ENCODE data around the gene IFNAR1.

GRCh38 chr21:33359446-33359845 lies 34.7 kb downstream of the IFNAR1 start:
- no peak for TF ChIP-seq CTCF (IDR thresholded peaks at IDR 0.05)
- TF ChIP-seq POLR2A (IDR thresholded peaks at IDR 0.05) = no peak

Measured in testis (tissue), 2 donors.